ENCODE data around the gene PRDM8. TPM values are rescaled to one million over a fixed set of nuclear protein-coding genes. Genes with fewer than 3 reads are reported as not detected.
A peak's percentile ranks its signal among the peaks of the same experiment; 100 is the strongest.

PRDM8 gene
- total RNA-seq, 1 donor from 2014 or later, result 11.6 TPM

GRCh38 chr4:80198441-80198837 is 1.1 kb downstream of the PRDM8 start:
- no peaks in the 10 kb centered on the region for H3K9me3 Mint-ChIP-seq
- ATAC-seq (ENCODE audit: low read depth), result no peak
- POLR2A ChIA-PET, result interaction anchor here (0.9 kb wide), 1 partner anchor 126 kb away, joined by 3 read pairs; no protein-coding TSS in a partner anchor
- H3K36me3 Mint-ChIP-seq (ENCODE audit: low read depth), result no peaks in the 10 kb centered on the region
- intact Hi-C loops (cut with micrococcal nuclease), result no loop called here
- no peak overlapping the region for H3K4me3 Mint-ChIP-seq
- H3K27me3 Mint-ChIP-seq, result peaks cover 9% of the 10 kb centered on the region
- no peak for TF ChIP-seq CTCF (IDR thresholded peaks at IDR 0.05)
- H3K4me1 Mint-ChIP-seq, result peaks cover 44% of the 10 kb centered on the region
- no peak overlapping the region for H3K27ac Mint-ChIP-seq
- DNase-seq, result no peak
- CTCF ChIA-PET, result interaction anchor here (1.0 kb wide), 1 partner anchor 15 kb away, joined by 4 read pairs; no protein-coding TSS in a partner anchor

GRCh38 chr4:80199004-80199560 is 1.8 kb downstream of the PRDM8 start:
- ChIA-PET CTCF (interaction anchor here (0.7 to 1.6 kb wide), 4 partner anchors 9 to 74 kb away, joined by 3 to 4 read pairs (median 4); no protein-coding TSS in a partner anchor), POLR2A (interaction anchor here (0.9 kb wide), 1 partner anchor 127 kb away, joined by 3 read pairs; no protein-coding TSS in a partner anchor)
- ATAC-seq (ENCODE audit: low read depth) (no peak), DNase-seq (no peak)
- Mint-ChIP-seq H3K36me3 (ENCODE audit: low read depth) (no peaks in the 10 kb centered on the region), H3K27me3 (peaks cover 9% of the 10 kb centered on the region), H3K4me3 (no peak overlapping the region), H3K4me1 (peaks cover 46% of the 10 kb centered on the region), H3K27ac (no peak overlapping the region), H3K9me3 (no peaks in the 10 kb centered on the region)
- no peak for TF ChIP-seq CTCF (IDR thresholded peaks at IDR 0.05)
- intact Hi-C loops (cut with micrococcal nuclease), result no loop called here

GRCh38 chr4:80199947-80200346 is 2.6 kb downstream of the PRDM8 start:
- no peak overlapping the region for H3K4me3 Mint-ChIP-seq
- intact Hi-C loops (cut with micrococcal nuclease), result loop anchor here (5.0 kb wide), 3 partner anchors 677 to 1258 kb away; no protein-coding TSS in a partner anchor
- H3K36me3 Mint-ChIP-seq (ENCODE audit: low read depth), result no peaks in the 10 kb centered on the region
- no peak for TF ChIP-seq CTCF (IDR thresholded peaks at IDR 0.05)
- CTCF ChIA-PET, result interaction anchor here (0.7 to 1.6 kb wide), 3 partner anchors 10 to 75 kb away, joined by 3 to 4 read pairs (median 4); no protein-coding TSS in a partner anchor
- peaks cover 9% of the 10 kb centered on the region for H3K27me3 Mint-ChIP-seq
- H3K27ac Mint-ChIP-seq, result no peak overlapping the region
- DNase-seq (no peak), ATAC-seq (ENCODE audit: low read depth) (no peak)
- POLR2A ChIA-PET, result interaction anchor here (0.6 to 4.3 kb wide), 2 partner anchors 16 to 1314 kb away, joined by 3 to 61 read pairs; no protein-coding TSS in a partner anchor
- H3K4me1 Mint-ChIP-seq, result peaks cover 46% of the 10 kb centered on the region
- no peaks in the 10 kb centered on the region for H3K9me3 Mint-ChIP-seq

DNA sequence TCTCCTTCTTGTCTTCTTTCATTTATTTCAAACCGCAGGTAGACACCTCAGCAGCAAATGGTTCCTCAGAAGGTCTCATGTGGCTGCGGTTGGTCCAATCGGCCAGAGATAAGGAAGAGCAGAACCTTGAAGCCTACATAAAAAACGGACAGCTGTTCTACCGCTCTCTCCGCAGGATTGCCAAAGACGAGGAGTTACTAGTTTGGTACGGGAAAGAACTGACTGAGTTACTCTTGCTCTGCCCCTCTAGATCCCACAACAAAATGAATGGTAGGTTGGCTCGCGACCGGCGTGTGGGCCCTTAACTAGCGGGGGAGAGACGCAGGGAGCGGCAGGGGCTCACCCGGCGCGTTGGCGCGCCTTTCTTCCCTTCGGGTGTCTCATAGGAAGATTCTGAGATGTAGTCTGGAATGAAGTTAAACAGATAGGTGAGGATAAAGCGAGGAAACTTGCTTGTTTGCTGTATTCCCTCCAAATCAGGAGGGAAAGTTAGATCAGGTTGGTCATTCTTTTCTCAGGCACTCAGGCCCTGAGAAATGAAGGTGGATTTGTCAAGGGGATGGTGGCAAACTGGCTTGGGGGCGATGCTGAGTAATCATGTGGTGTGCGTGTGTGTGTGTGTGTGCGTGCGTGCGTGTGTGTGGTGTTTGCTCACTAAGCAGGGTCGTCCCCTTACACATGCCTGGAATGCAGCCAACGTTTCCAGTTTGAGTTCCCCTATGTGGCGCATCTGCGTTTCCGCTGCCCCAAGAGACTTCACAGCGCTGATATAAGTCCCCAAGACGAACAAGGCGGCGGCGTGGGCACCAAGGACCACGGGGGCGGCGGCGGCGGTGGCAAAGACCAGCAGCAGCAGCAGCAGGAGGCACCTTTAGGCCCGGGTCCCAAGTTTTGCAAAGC is 4.2 kb downstream of the PRDM8 start:
- DNase-seq (no peak), ATAC-seq (ENCODE audit: low read depth) (peak; percentile 54)
- ChIA-PET CTCF (interaction anchor here (0.6 to 2.4 kb wide), 18 partner anchors 7 to 146 kb away, joined by 3 to 66 read pairs (median 4); partner anchors contain the start of gene ANTXR2), POLR2A (interaction anchor here (0.7 to 4.3 kb wide), 9 partner anchors 10 to 210 kb away, joined by 3 to 61 read pairs (median 10); partner anchors contain the start of gene ANTXR2)
- H3K36me3 Mint-ChIP-seq (ENCODE audit: low read depth), result no peaks in the 10 kb centered on the region
- peaks cover 31% of the 10 kb centered on the region for H3K4me1 Mint-ChIP-seq
- H3K4me3 Mint-ChIP-seq, result peak overlapping the region; percentile 79
- no peak for TF ChIP-seq CTCF (IDR thresholded peaks at IDR 0.05)
- H3K27me3 Mint-ChIP-seq, result peaks cover 4% of the 10 kb centered on the region
- peak overlapping the region; percentile 81 for H3K27ac Mint-ChIP-seq
- intact Hi-C loops (cut with micrococcal nuclease), result loop anchor here (1.0 to 5.0 kb wide), 7 partner anchors 17 to 1259 kb away; partner anchors contain the start of gene ANTXR2
- no peaks in the 10 kb centered on the region for H3K9me3 Mint-ChIP-seq

Data from activated B cell treated with CpG ODN at 0.5 μM for 24 hours (primary cell).